GM23338 (cell line): Measurements from ENCODE around the gene ARHGEF37.

ENCODE experiments used
- CREB1 ChIP-seq: fragments of 250-450 bp; sonication (Bioruptor Pico); IDR thresholded peaks from 2 replicates; pipeline ENCODE4 v1.5.0; 2020; ENCODE audit warnings: low read depth, mild to moderate bottlenecking, moderate library complexity
- CTCF ChIP-seq, 2 experiments: fragments of 200-600 bp in 1 of 2; sonication (generic) in 1 of 2; conservative IDR thresholded peaks; 2 replicates each; pipeline versions ENCODE4 v1.5.1 to v1.6.1; 2016 to 2017; ENCODE audit warnings: antibody characterized with exemption in 2 of 2, low read depth in 2 of 2, mild to moderate bottlenecking in 2 of 2, moderate library complexity in 1 of 2
- ETS1 ChIP-seq: IDR thresholded peaks from 2 replicates; pipeline ENCODE4 v1.6.1; 2016; ENCODE audit warnings: antibody characterized with exemption
- EZH2 ChIP-seq: fragments of 200-600 bp; sonication (generic); IDR thresholded peaks from one replicate; pipeline ENCODE4 v1.8.0; 2017; ENCODE audit warnings: antibody characterized with exemption, mild to moderate bottlenecking, low read depth; ENCODE audit not compliant: unreplicated experiment
- EZH2phosphoT487 ChIP-seq: fragments of 200-600 bp; sonication (generic); IDR thresholded peaks from one replicate; pipeline ENCODE4 v1.8.1; 2018; ENCODE audit warnings: antibody characterized with exemption; ENCODE audit not compliant: unreplicated experiment
- JUNB ChIP-seq: IDR thresholded peaks from one replicate; pipeline ENCODE4 v1.6.1; 2016; ENCODE audit warnings: antibody characterized with exemption; ENCODE audit not compliant: unreplicated experiment
- NANOG ChIP-seq: IDR thresholded peaks from 2 replicates; pipeline ENCODE4 v1.6.1; 2016; ENCODE audit warnings: antibody characterized with exemption, borderline replicate concordance
- POLR2AphosphoS5 ChIP-seq: IDR thresholded peaks from 2 replicates; pipeline ENCODE4 v1.6.1; 2016; ENCODE audit warnings: antibody characterized with exemption, low read depth
- STAT1 ChIP-seq: IDR thresholded peaks from one replicate; pipeline ENCODE4 v1.6.1; 2016; ENCODE audit warnings: antibody characterized with exemption; ENCODE audit not compliant: unreplicated experiment
- ZNF114 ChIP-seq: fragments of 250-450 bp; sonication (Bioruptor Pico); IDR thresholded peaks from 2 replicates; pipeline ENCODE4 v1.5.0; 2020; ENCODE audit warnings: mild to moderate bottlenecking, moderate library complexity
- TF ChIP-seq, protein P1 (sequence below): IDR thresholded peaks from one replicate; pipeline ENCODE4 v1.6.1; 2018; ENCODE audit warnings: antibody characterized with exemption; ENCODE audit not compliant: unreplicated experiment

DNA sequence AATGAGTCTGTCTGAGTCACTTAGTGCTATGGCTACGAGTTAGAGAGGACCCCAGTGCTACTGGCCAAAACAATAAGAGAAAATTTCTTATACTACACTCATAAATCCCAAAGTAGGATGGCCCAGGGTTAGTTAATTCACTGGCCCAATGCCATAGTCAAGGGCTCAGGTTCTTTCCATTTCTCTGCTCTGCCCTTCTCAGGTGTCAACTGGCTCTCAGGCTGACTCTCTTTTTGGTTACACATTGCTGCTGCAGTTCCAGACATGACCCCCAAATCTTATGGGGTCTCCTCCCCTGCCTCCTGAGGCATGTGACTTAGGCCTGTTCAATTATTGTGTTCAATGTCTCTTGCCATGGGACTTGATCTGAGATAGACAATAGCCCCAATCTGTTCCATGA is 70.4 kb downstream of the ARHGEF37 start:
- TF ChIP-seq CTCF (conservative IDR thresholded peaks at IDR 0.05; ENCODE audit: low read depth in 2 of 2) (no peak), POLR2AphosphoS5 (no peak), NANOG (no peak), JUNB (no peak), ZNF114 (CRISPR knock-in tag) (no peak), EZH2 (no peak), EZH2phosphoT487 (no peak), ETS1 (no peak), CREB1 (CRISPR knock-in tag) (no peak), STAT1 (no peak)
- TF ChIP-seq, protein P1, sequence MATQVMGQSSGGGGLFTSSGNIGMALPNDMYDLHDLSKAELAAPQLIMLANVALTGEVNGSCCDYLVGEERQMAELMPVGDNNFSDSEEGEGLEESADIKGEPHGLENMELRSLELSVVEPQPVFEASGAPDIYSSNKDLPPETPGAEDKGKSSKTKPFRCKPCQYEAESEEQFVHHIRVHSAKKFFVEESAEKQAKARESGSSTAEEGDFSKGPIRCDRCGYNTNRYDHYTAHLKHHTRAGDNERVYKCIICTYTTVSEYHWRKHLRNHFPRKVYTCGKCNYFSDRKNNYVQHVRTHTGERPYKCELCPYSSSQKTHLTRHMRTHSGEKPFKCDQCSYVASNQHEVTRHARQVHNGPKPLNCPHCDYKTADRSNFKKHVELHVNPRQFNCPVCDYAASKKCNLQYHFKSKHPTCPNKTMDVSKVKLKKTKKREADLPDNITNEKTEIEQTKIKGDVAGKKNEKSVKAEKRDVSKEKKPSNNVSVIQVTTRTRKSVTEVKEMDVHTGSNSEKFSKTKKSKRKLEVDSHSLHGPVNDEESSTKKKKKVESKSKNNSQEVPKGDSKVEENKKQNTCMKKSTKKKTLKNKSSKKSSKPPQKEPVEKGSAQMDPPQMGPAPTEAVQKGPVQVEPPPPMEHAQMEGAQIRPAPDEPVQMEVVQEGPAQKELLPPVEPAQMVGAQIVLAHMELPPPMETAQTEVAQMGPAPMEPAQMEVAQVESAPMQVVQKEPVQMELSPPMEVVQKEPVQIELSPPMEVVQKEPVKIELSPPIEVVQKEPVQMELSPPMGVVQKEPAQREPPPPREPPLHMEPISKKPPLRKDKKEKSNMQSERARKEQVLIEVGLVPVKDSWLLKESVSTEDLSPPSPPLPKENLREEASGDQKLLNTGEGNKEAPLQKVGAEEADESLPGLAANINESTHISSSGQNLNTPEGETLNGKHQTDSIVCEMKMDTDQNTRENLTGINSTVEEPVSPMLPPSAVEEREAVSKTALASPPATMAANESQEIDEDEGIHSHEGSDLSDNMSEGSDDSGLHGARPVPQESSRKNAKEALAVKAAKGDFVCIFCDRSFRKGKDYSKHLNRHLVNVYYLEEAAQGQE = no peak
